CD4-positive, alpha-beta T cell treated with Interleukin-12 subunit alpha and Interleukin-12 subunit beta, for 1 hour (primary cell): ENCODE data around the gene MAPKAPK2.
"Not testable (repeated sequence)": the region's sequence is repeated elsewhere in the genome, so short reads cannot be mapped to it uniquely, and the experiment has no call there.

Experiments used
- DNase-seq: peaks from one replicate; pipeline ENCODE4 v3.0.0-alpha.2; 2020

Gene MAPKAPK2

GRCh38 chr1:206751891-206752290 lies 67.2 kb downstream of the MAPKAPK2 start:
- no peak for DNase-seq

- DNase-seq, result no peak
Observed at GRCh38 chr1:206752481-206752880, 67.8 kb downstream of the MAPKAPK2 start.

GRCh38 chr1:206753141-206753540 lies 68.4 kb downstream of the MAPKAPK2 start:
- DNase-seq, result no peak

GRCh38 chr1:206754011-206754410 lies 69.3 kb downstream of the MAPKAPK2 start:
- DNase-seq, result no peak

- peak; percentile 63 for DNase-seq
Observed at GRCh38 chr1:206757524-206758266, 73.0 kb downstream of the MAPKAPK2 start.

GRCh38 chr1:206760590-206760989 lies 75.9 kb downstream of the MAPKAPK2 start:
- DNase-seq, result no peak

GRCh38 chr1:206761159-206761768 lies 76.6 kb downstream of the MAPKAPK2 start:
- DNase-seq, result no peak

- not testable (repeated sequence) for DNase-seq
Observed at GRCh38 chr1:206762741-206763364, 78.1 kb downstream of the MAPKAPK2 start.

- not testable (repeated sequence) for DNase-seq
Observed at GRCh38 chr1:206765771-206766170, 81.1 kb downstream of the MAPKAPK2 start.

GRCh38 chr1:206766251-206766856 lies 81.6 kb downstream of the MAPKAPK2 start:
- DNase-seq, result peak; percentile 70

GRCh38 chr1:206768472-206769303 lies 84.0 kb downstream of the MAPKAPK2 start:
- DNase-seq, result no peak

- DNase-seq, result peak; percentile 54
Observed at GRCh38 chr1:206769304-206769731, 84.6 kb downstream of the MAPKAPK2 start.

- no peak for DNase-seq
Observed at GRCh38 chr1:206770531-206771337, 86.0 kb downstream of the MAPKAPK2 start, which contains the start of gene IL19. TSS of gene IL19 (plus strand) at chr1:206770773. CDS start at chr1:206836663, 65,890 bp downstream.

GRCh38 chr1:206771338-206771692 lies 86.6 kb downstream of the MAPKAPK2 start:
- no peak for DNase-seq

GRCh38 chr1:206772243-206772937 lies 87.7 kb downstream of the MAPKAPK2 start, which contains the start of gene IL10:
TSS of gene IL10 (minus strand) at chr1:206772494. CDS start at chr1:206772435, 59 bp downstream.
- no peak for DNase-seq

- DNase-seq, result no peak
Observed at GRCh38 chr1:206774093-206774492, 89.4 kb downstream of the MAPKAPK2 start.

- no peak for DNase-seq
Observed at GRCh38 chr1:206776229-206776628, 91.5 kb downstream of the MAPKAPK2 start.

- DNase-seq, result no peak
Observed at GRCh38 chr1:206778031-206778430, 93.3 kb downstream of the MAPKAPK2 start.

GRCh38 chr1:206778911-206779310 lies 94.2 kb downstream of the MAPKAPK2 start:
- not testable (repeated sequence) for DNase-seq

GRCh38 chr1:206779638-206780037 lies 94.9 kb downstream of the MAPKAPK2 start:
- DNase-seq, result no peak

- DNase-seq, result no peak
Observed at GRCh38 chr1:206782448-206782847, 97.7 kb downstream of the MAPKAPK2 start.
